Measurements from ENCODE around the gene PDCD7. TPM values are rescaled to one million over a fixed set of nuclear protein-coding genes. Genes with fewer than 3 reads are reported as not detected.

Gene PDCD7
- total RNA-seq, 1 experiment from 2014 or later = 19.7 TPM

GRCh38 chr15:65174509-65174908, 40.9 kb upstream of the PDCD7 start:
- H3K4me3 ChIP-seq (ENCODE audit: low read depth in 2 of 2, low read length in 2 of 2) = no peak overlapping the region
- peaks cover 20% of the 10 kb centered on the region for H3K36me3 ChIP-seq (ENCODE audit: control insufficient read depth, insufficient read depth, low read length)
- ChIA-PET CTCF (no interaction called here), POLR2A (no interaction called here)
- H3K9me3 ChIP-seq (ENCODE audit: control insufficient read depth, insufficient read depth, low read depth, low read length) = no peaks in the 10 kb centered on the region
- ATAC-seq = no peak
- DNase-seq (ENCODE audit: low read depth, low spot score) = no peak
- in situ Hi-C loops (cut with HindIII; ENCODE audit: low pct_unique_long_range_greater_than_20kb, low sequenced_read_pairs) (no loop called here), intact Hi-C loops (cut with micrococcal nuclease; ENCODE audit: unreplicated experiment) (no loop called here)
- TSS peak; percentile 43 for BruUV-seq (replicated peaks)
- TF ChIP-seq, protein P1, sequence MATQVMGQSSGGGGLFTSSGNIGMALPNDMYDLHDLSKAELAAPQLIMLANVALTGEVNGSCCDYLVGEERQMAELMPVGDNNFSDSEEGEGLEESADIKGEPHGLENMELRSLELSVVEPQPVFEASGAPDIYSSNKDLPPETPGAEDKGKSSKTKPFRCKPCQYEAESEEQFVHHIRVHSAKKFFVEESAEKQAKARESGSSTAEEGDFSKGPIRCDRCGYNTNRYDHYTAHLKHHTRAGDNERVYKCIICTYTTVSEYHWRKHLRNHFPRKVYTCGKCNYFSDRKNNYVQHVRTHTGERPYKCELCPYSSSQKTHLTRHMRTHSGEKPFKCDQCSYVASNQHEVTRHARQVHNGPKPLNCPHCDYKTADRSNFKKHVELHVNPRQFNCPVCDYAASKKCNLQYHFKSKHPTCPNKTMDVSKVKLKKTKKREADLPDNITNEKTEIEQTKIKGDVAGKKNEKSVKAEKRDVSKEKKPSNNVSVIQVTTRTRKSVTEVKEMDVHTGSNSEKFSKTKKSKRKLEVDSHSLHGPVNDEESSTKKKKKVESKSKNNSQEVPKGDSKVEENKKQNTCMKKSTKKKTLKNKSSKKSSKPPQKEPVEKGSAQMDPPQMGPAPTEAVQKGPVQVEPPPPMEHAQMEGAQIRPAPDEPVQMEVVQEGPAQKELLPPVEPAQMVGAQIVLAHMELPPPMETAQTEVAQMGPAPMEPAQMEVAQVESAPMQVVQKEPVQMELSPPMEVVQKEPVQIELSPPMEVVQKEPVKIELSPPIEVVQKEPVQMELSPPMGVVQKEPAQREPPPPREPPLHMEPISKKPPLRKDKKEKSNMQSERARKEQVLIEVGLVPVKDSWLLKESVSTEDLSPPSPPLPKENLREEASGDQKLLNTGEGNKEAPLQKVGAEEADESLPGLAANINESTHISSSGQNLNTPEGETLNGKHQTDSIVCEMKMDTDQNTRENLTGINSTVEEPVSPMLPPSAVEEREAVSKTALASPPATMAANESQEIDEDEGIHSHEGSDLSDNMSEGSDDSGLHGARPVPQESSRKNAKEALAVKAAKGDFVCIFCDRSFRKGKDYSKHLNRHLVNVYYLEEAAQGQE (IDR thresholded peaks at IDR 0.05; ENCODE audit: insufficient read depth in 1 of 2, low read depth in 2 of 2, low read length in 1 of 2) = no peak
- TF ChIP-seq TCF7L2 (IDR thresholded peaks at IDR 0.05; ENCODE audit: low read depth, low read length) (no peak), POLR2AphosphoS5 (IDR thresholded peaks at IDR 0.05; ENCODE audit: low read depth, low read length) (no peak), SIN3A (IDR thresholded peaks at IDR 0.05; ENCODE audit: borderline replicate concordance, insufficient read depth, low read depth, low read length) (no peak), CTCF (IDR thresholded peaks at IDR 0.05) (no peak)
- H3K27ac ChIP-seq (ENCODE audit: low read length) = no peak overlapping the region
- no peaks in the 10 kb centered on the region for H3K27me3 ChIP-seq (ENCODE audit: control insufficient read depth, insufficient read depth, low read length)
- H3K4me1 ChIP-seq (ENCODE audit: control insufficient read depth, insufficient read depth, low read length) = no peaks in the 10 kb centered on the region

- ATAC-seq = no peak
- DNase-seq (ENCODE audit: low read depth, low spot score) = no peak
- intact Hi-C loops (cut with micrococcal nuclease; ENCODE audit: unreplicated experiment) = no loop called here
- Histone ChIP-seq H3K4me3 (ENCODE audit: low read depth in 2 of 2, low read length in 2 of 2) (no peak overlapping the region), H3K27ac (ENCODE audit: low read length) (no peak overlapping the region), H3K4me1 (ENCODE audit: control insufficient read depth, insufficient read depth, low read length) (no peaks in the 10 kb centered on the region), H3K27me3 (ENCODE audit: control insufficient read depth, insufficient read depth, low read length) (no peaks in the 10 kb centered on the region), H3K9me3 (ENCODE audit: control insufficient read depth, insufficient read depth, low read depth, low read length) (no peaks in the 10 kb centered on the region), H3K36me3 (ENCODE audit: control insufficient read depth, insufficient read depth, low read length) (peaks cover 5% of the 10 kb centered on the region)
- TF ChIP-seq, protein P1 (IDR thresholded peaks at IDR 0.05; ENCODE audit: insufficient read depth in 1 of 2, low read depth in 2 of 2, low read length in 1 of 2) = no peak
- no peak for TF ChIP-seq POLR2AphosphoS5 (IDR thresholded peaks at IDR 0.05; ENCODE audit: low read depth, low read length)
- TF ChIP-seq CTCF (IDR thresholded peaks at IDR 0.05) = no peak
- TF ChIP-seq TCF7L2 (IDR thresholded peaks at IDR 0.05; ENCODE audit: low read depth, low read length) = no peak
- no peak for TF ChIP-seq SIN3A (IDR thresholded peaks at IDR 0.05; ENCODE audit: borderline replicate concordance, insufficient read depth, low read depth, low read length)
- POLR2A ChIA-PET = no interaction called here
- CTCF ChIA-PET = no interaction called here
- no TSS peak for BruUV-seq (replicated peaks)
- in situ Hi-C loops (cut with HindIII; ENCODE audit: low pct_unique_long_range_greater_than_20kb, low sequenced_read_pairs) = no loop called here
Observed at GRCh38 chr15:65172531-65172930, 38.9 kb upstream of the PDCD7 start.

All from Panc1 (cell line).